Testis (tissue), 2 donors: Measurements from ENCODE around the gene PRPF38A.

Source experiments
- CTCF ChIP-seq, 3 experiments: fragments of 450-650 bp in 2 of 3; fragments of 200-600 bp in 1 of 3; sonication (generic) in 1 of 3; IDR thresholded peaks; one replicate each; pipeline ENCODE4 v1.5.1; 2016 to 2019; ENCODE audit warnings: antibody characterized with exemption in 3 of 3, mild to moderate bottlenecking in 2 of 3, moderate library complexity in 1 of 3
- POLR2A ChIP-seq: fragments of 450-650 bp; IDR thresholded peaks from one replicate; pipeline ENCODE4 v1.6.1; 2017; ENCODE audit warnings: antibody characterized with exemption, mild to moderate bottlenecking, moderate library complexity

DNA sequence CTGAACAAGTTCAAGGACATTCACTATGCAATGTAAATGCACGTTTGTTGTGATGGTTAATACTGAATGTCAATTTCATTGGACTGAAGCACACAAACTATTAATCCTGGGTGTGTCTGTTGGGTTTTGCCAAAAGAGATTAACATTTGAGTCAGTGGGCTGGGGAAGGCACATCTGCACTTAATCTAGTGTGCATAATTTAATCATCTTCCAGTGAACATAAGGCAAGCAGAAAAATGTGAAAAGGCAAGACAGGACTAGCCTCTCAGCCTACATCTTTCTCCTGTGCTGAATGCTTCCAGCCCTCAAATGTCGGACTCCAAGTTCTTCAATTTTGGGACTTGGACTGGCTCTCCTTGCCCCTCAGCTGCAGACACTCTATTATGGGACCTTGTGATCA, 40.1 kb downstream of the PRPF38A start:
- TF ChIP-seq CTCF (IDR thresholded peaks at IDR 0.05) (no peak), POLR2A (no peak)
